SH-SY5Y (cell line): ENCODE data around the gene OR1S2.

Experiments used
- GATA2 ChIP-seq: IDR thresholded peaks from 2 replicates; pipeline ENCODE4 v1.6.1; 2011; ENCODE audit warnings: mild to moderate bottlenecking, low read depth, low read length
- GATA3 ChIP-seq: IDR thresholded peaks from 2 replicates; pipeline ENCODE4 v1.6.1; 2011; ENCODE audit warnings: low read depth, mild to moderate bottlenecking, low read length, moderate library complexity

- TF ChIP-seq GATA2 (no peak), GATA3 (no peak)
Observed at GRCh38 chr11:58177409-58178054, 26.4 kb downstream of the OR1S2 start.
